Stomach smooth muscle (tissue), 2 donors: ENCODE measurements around the gene CARD19.

ENCODE experiments used
- H3K27ac ChIP-seq: one replicate; pipeline ENCODE4 v1.7.0; 2013; ENCODE audit warnings: mild to moderate bottlenecking, low read length, inconsistent platforms
- H3K27me3 ChIP-seq, 2 donors: one replicate each; pipeline ENCODE4 v1.7.0; 2013; ENCODE audit warnings: low read length in 2 of 2; ENCODE audit not compliant: insufficient read depth in 2 of 2, control insufficient read depth in 1 of 2
- H3K36me3 ChIP-seq, 2 donors: one replicate each; pipeline ENCODE4 v1.7.0; 2013; ENCODE audit warnings: low read length in 2 of 2; ENCODE audit not compliant: control insufficient read depth in 2 of 2, insufficient read depth in 2 of 2
- H3K4me1 ChIP-seq: one replicate; pipeline ENCODE4 v1.7.0; 2013; ENCODE audit warnings: low read length; ENCODE audit not compliant: control insufficient read depth, insufficient read depth
- H3K4me3 ChIP-seq, 2 donors: one replicate each; pipeline ENCODE4 v1.7.0; 2013; ENCODE audit warnings: low read length in 2 of 2
- H3K9ac ChIP-seq, 2 donors: one replicate each; pipeline ENCODE4 v1.7.0; 2013; ENCODE audit warnings: low read length in 2 of 2, mild to moderate bottlenecking in 1 of 2
- H3K9me3 ChIP-seq, 2 donors: one replicate each; pipeline ENCODE4 v1.7.0; 2013; ENCODE audit warnings: low read length in 2 of 2; ENCODE audit not compliant: control insufficient read depth in 2 of 2
- donor health status: healthy.
- donor health status: Pancreatic carcinoma.

CARD19 gene

DNA sequence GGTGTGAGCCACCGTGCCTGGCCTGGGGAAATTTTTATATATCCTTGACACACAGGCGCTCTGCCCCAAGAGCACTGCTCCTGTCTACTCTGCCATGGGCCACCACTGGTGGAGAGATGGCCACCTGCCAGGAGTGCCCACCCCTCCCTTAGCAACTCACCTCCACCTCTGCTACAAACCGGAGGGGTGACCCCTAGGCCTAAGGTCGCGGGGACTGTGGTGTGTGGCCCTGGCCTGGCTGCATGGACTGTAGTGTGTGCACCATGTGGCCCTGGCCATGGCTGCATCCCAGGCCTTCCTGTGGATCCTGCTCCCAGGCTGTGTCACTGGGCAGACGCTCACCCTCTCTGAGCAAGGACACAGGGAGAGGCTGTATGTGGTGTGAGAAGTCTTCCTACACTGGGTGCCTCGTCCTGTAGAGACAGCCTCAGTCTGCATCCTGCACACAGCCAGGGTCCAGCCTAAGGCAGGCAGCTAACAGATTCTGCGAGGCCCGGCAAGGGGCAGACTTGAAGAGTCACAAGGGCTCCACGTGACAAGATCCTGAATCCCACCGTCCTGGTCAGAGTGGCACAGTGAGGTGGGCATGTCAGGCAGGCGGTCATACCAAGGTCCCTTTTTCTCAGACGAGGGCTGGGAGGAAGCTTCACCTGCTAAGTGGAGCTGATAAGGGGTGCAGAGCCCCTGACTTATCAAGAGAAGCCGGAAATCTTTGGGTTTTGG lies 27.7 kb downstream of the CARD19 start:
- Histone ChIP-seq H3K9ac (no peak overlapping the region), H3K4me1 (peaks cover 55% of the 10 kb centered on the region), H3K27ac (no peak overlapping the region), H3K36me3 (peaks cover 29 to 34% of the 10 kb centered on the region in 2 donors), H3K4me3 (no peak overlapping the region), H3K9me3 (no peaks in the 10 kb centered on the region), H3K27me3 (no peaks in the 10 kb centered on the region)

DNA sequence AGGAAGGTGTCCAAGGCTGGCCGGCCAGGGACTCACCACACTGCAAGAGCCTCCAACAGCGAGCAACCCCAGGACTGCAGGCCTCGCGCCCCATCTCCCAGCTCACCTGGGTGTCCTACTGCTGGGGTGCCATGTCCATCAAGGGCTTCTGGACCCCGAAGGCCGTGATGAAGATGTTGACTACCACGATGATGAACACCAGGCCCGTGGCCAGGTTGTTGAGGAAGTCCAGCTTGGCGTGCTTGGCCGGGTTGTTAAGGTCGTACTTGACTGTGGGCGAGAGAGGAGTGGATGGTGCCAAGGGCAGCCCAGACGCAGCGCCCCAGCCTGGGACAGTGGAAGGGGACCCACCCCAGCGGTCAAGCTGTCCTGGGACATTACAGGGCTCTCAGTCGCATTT lies 28.8 kb downstream of the CARD19 start:
- H3K9me3 ChIP-seq: no peaks in the 10 kb centered on the region
- peaks cover 60% of the 10 kb centered on the region for H3K4me1 ChIP-seq
- H3K27me3 ChIP-seq: no peaks in the 10 kb centered on the region
- H3K9ac ChIP-seq: no peak overlapping the region
- peaks cover 29 to 34% of the 10 kb centered on the region in 2 donors for H3K36me3 ChIP-seq
- peak overlapping the region; percentile 6 for H3K27ac ChIP-seq
- no peak overlapping the region for H3K4me3 ChIP-seq

DNA sequence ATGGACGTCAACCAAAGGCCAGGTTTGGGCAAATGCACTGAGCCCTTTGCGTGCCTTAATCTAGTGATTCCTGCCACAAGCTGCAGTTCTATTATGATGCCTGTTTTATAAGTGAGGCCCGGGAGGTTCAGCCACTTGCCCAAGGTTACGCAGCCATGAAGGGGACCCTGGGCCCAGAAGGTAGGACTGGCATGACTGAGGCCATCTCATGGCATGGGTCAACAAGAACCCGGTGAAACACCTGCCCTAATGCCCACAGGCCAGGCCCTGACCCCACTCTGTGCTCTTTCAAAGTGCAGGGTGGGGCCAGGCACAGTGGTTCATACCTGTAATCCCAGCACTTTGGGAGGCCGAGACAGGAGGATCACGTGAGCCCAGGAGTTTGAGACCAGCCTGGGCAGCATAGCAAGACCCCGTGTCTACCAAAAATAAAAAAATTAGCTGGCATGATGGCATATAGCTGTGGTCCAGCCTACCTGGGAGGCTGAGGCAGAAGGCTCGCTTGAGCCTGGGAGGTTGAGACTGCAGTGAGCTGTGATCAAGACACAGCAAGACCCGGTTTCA lies 29.4 kb downstream of the CARD19 start:
- Histone ChIP-seq H3K4me1 (peaks cover 60% of the 10 kb centered on the region), H3K4me3 (no peak overlapping the region), H3K27me3 (no peaks in the 10 kb centered on the region), H3K9ac (no peak overlapping the region), H3K9me3 (no peaks in the 10 kb centered on the region), H3K36me3 (peaks cover 29 to 34% of the 10 kb centered on the region in 2 donors), H3K27ac (peak overlapping the region; percentile 6)

DNA sequence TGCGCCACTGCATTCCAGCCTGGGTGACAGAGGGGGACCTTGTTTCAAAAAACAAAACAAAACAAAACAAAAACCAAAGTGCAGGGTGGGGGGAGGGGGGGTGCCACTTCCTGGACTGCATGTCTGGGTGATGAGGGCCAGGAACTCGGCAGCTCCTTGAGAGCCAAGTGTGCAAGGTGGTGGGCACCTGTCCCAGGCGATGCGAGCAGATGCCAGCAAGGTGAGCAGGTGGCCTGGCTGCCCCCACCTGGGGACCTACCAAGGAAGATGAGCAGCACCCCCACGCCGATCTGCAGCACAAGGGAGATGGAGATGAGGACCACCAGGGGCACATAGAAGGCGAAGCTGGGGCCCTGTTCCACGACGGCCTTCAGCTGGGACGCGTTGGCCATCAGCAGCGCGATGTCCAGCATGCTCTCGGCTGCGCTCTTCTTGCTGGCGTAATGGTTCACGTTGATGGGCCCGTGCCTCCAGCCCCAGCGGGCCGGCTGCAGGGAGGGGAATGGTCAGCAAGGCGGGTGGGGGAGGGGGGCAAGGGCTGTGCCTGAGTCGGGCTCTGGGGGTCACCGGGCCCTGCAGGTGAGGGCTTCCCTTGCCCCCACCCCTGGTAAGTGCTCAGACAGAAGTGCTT lies 30.2 kb downstream of the CARD19 start:
- Histone ChIP-seq H3K4me1 (peaks cover 63% of the 10 kb centered on the region), H3K9ac (no peak overlapping the region), H3K36me3 (peaks cover 29 to 34% of the 10 kb centered on the region in 2 donors), H3K9me3 (no peaks in the 10 kb centered on the region), H3K4me3 (peak overlapping the region in 1 of 2 donors; percentile 54), H3K27ac (peak overlapping the region; percentile 84), H3K27me3 (no peaks in the 10 kb centered on the region)

DNA sequence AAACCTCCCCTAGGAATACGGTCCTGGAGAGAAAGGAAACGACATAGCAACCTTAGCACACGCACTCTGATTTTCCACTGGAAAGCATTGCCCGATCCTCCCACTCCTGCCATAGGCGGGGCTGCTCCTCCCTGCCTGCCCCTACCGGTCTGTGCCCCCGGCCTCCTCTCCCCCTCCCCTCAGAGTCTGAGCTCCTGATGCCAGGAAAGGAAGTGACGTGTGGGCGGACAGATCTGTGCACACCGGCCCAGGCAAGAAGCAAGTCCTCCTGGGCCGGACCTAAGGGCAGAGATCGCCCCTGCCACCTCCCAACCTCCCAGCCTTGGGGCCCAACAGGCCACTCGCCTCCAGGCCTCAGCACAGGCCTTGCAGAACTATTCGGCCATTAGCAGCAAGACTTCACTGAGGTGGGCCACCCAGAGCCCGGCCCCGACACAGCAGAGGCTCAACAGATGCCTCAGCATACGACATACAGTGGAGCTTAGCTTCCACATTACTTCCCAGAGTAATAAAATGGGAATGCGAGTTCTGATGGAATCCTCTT lies 30.9 kb downstream of the CARD19 start:
- H3K36me3 ChIP-seq: peaks cover 24 to 29% of the 10 kb centered on the region in 2 donors
- H3K4me1 ChIP-seq: peaks cover 69% of the 10 kb centered on the region
- H3K27me3 ChIP-seq: no peaks in the 10 kb centered on the region
- peak overlapping the region in 1 of 2 donors; percentile 54 for H3K4me3 ChIP-seq
- peak overlapping the region; percentile 84 for H3K27ac ChIP-seq
- no peaks in the 10 kb centered on the region for H3K9me3 ChIP-seq
- H3K9ac ChIP-seq: peak overlapping the region; percentile 47 to 58

DNA sequence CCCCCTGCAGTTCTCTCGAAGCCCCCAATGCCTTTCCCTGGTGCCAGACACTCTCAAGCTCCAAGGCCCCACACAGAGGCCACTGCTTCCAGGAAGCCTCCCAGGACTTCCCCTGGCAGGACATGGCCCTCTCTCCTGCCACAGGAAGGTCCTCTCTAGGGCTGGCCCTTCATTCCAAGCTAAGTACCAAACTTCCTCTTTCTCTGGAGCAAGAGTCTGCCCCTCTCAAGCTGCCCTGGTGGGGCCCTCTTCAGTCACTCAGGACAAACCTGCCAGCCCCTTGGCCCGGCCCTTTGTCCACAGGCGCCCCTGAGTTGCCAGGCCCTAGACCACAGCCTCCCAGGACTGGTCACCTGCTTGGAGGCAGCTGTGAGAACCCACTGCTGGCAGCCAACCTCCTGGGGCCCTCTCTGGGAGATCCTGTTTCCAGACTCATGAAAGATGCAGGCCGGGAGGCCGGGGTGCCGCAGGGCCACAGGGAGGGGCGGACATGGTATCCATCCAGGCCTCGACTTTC lies 31.4 kb downstream of the CARD19 start:
- Histone ChIP-seq H3K4me1 (peaks cover 75% of the 10 kb centered on the region), H3K9me3 (no peaks in the 10 kb centered on the region), H3K27ac (peak overlapping the region; percentile 84), H3K9ac (peak overlapping the region; percentile 47 to 58), H3K36me3 (peaks cover 22 to 27% of the 10 kb centered on the region in 2 donors), H3K27me3 (no peaks in the 10 kb centered on the region), H3K4me3 (peak overlapping the region in 1 of 2 donors; percentile 54)

DNA sequence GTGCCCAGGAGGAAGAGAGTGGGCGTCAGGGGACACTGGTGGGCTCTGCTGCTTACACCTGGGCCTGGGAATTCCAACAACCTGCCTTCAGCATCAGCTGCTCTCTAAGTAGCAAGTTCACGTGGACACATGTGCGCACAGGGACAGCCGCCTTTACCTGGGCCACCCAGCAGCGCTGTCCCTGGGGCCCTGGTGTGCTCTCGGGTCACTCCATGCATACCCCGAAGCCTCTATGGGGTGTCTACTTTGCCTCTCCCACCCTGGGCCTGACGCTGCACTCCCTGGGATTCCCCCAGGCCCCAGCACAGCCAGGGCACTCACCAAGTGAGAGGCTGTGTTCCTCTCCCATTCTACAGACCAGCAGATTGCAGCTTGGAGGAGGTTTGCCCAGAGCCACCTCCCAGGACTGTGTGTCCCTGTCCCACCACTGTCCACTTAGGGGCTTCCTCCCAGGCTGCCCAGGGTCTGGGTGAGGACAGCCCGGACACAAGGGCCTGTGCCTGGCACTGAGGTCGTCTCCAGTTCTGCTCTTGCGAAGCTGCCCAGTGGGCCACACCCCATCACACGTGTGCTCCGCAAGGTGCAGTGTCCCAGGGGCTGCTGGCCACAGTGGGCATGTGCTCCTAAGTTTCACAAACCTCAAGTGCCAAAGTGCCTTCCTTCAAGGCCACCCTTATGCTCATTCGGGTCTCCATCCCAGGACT lies 32.1 kb downstream of the CARD19 start:
- H3K9me3 ChIP-seq: no peaks in the 10 kb centered on the region
- peaks cover 82% of the 10 kb centered on the region for H3K4me1 ChIP-seq
- no peaks in the 10 kb centered on the region for H3K27me3 ChIP-seq
- peaks cover 22% of the 10 kb centered on the region in 2 donors for H3K36me3 ChIP-seq
- H3K4me3 ChIP-seq: no peak overlapping the region
- peak overlapping the region; percentile 98 for H3K27ac ChIP-seq
- peak overlapping the region; percentile 5 to 47 for H3K9ac ChIP-seq

DNA sequence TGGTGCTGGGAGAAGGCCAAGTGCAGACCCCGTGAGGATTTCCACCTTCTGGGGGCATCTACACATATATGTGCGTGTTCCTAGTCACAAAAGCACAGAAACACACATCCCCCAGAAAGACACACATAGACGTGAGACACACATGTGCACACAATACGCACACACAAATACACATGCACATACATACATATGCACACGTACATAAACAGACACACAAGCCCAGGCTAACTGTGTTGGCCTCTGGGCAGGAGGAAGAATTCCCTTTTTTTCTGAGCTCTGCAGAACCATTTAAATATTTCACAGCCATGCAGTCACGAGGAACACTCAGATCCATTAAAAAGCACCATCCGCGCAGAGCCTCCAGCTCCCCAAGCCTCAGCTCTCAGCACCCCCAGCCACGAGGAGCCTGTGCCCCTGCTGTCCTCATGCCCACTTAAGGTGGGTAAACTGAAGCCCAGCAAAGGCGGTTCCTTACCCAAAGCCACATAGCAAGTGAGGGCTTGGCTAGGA lies 32.8 kb downstream of the CARD19 start:
- Histone ChIP-seq H3K27me3 (no peaks in the 10 kb centered on the region), H3K4me1 (peaks cover 82% of the 10 kb centered on the region), H3K36me3 (peaks cover 18 to 19% of the 10 kb centered on the region in 2 donors), H3K27ac (peak overlapping the region; percentile 98), H3K4me3 (peak overlapping the region in 1 of 2 donors; percentile 35), H3K9me3 (no peaks in the 10 kb centered on the region), H3K9ac (peak overlapping the region; percentile 21 to 39)

DNA sequence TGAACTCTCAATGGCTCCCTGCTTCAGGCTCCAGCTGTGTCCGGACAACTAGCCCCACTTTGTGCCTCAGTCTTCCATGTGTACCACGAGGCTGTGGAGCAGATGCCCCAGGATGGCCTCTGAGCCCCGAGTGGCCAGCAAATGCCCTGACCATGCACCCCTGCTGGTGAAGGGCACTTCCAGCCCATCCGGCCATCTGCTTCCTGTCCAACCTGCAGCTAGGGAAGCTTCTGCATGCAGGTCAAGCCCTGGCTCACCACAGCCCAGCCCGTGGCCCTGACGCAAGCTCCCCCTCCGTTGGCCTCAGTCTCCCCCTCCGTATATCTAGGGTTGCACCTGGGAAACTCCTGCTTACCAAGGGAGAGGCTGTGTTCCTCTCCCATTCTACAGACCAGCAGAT lies 33.3 kb downstream of the CARD19 start:
- peak overlapping the region in 1 of 2 donors; percentile 39 for H3K9ac ChIP-seq
- peak overlapping the region in 1 of 2 donors; percentile 35 for H3K4me3 ChIP-seq
- peaks cover 82% of the 10 kb centered on the region for H3K4me1 ChIP-seq
- no peaks in the 10 kb centered on the region for H3K27me3 ChIP-seq
- H3K9me3 ChIP-seq: no peaks in the 10 kb centered on the region
- H3K36me3 ChIP-seq: peaks cover 13 to 17% of the 10 kb centered on the region in 2 donors
- H3K27ac ChIP-seq: peak overlapping the region; percentile 98
